Measurements from ENCODE around the gene CYTH4. TPM values are rescaled to one million over a fixed set of nuclear protein-coding genes. Genes with fewer than 3 reads are reported as not detected.

Gene CYTH4
- total RNA-seq, 4 donors from 2014 or later: 1.4 to 13.1 (median 3.0) TPM

GRCh38 chr22:37293172-37293571 is 10.9 kb downstream of the CYTH4 start:
- DNase-seq (ENCODE audit: low spot score in 2 of 2): no peak
- no peak for TF ChIP-seq POLR2A (IDR thresholded peaks at IDR 0.05)
- no peak for TF ChIP-seq CTCF (IDR thresholded peaks at IDR 0.05)
- WGBS, 2 donors: 78 to 83% methylated on average over 3 of the region's 3 CpGs
- intact Hi-C loops (cut with DNase I; ENCODE audit: low total_unique reads): no loop called here
- H3K4me3 ChIP-seq (ENCODE audit: low read depth, poor library complexity, severe bottlenecking): no peak overlapping the region

GRCh38 chr22:37294747-37295146 is 12.4 kb downstream of the CYTH4 start:
- H3K4me3 ChIP-seq (ENCODE audit: low read depth, poor library complexity, severe bottlenecking): no peak overlapping the region
- TF ChIP-seq POLR2A (IDR thresholded peaks at IDR 0.05) (no peak), CTCF (IDR thresholded peaks at IDR 0.05) (no peak)
- no peak for DNase-seq (ENCODE audit: low spot score in 2 of 2)
- WGBS, 2 donors: 65 to 70% methylated on average over 9 of the region's 9 CpGs
- intact Hi-C loops (cut with DNase I; ENCODE audit: low total_unique reads): no loop called here

GRCh38 chr22:37295213-37295886 is 13.0 kb downstream of the CYTH4 start:
- no peak for DNase-seq (ENCODE audit: low spot score in 2 of 2)
- intact Hi-C loops (cut with DNase I; ENCODE audit: low total_unique reads): no loop called here
- no peak for TF ChIP-seq POLR2A (IDR thresholded peaks at IDR 0.05)
- TF ChIP-seq CTCF (IDR thresholded peaks at IDR 0.05): no peak
- 67 to 76% methylated on average over 18 of the region's 18 CpGs for WGBS, 2 donors
- no peak overlapping the region for H3K4me3 ChIP-seq (ENCODE audit: low read depth, poor library complexity, severe bottlenecking)

- TF ChIP-seq CTCF (IDR thresholded peaks at IDR 0.05) (no peak), POLR2A (IDR thresholded peaks at IDR 0.05) (no peak)
- intact Hi-C loops (cut with DNase I; ENCODE audit: low total_unique reads): no loop called here
- 86 to 91% methylated on average over 4 to 8 of the region's 11 CpGs for WGBS, 2 donors
- no peak for DNase-seq (ENCODE audit: low spot score in 2 of 2)
- no peak overlapping the region for H3K4me3 ChIP-seq (ENCODE audit: low read depth, poor library complexity, severe bottlenecking)
Measured at GRCh38 chr22:37295946-37296345, 13.6 kb downstream of the CYTH4 start.

GRCh38 chr22:37298748-37299495 is 16.6 kb downstream of the CYTH4 start:
- H3K4me3 ChIP-seq (ENCODE audit: low read depth, poor library complexity, severe bottlenecking): no peak overlapping the region
- TF ChIP-seq CTCF (IDR thresholded peaks at IDR 0.05) (no peak), POLR2A (IDR thresholded peaks at IDR 0.05) (no peak)
- 80 to 84% methylated on average over 17 of the region's 17 CpGs for WGBS, 2 donors
- intact Hi-C loops (cut with DNase I; ENCODE audit: low total_unique reads): no loop called here
- DNase-seq (ENCODE audit: low spot score in 2 of 2): no peak

All from lower leg skin (tissue), 4 donors.